Spleen (tissue), 11 donors: ENCODE measurements around the gene CATSPER3. TPM values are rescaled to one million over a fixed set of nuclear protein-coding genes. Genes with fewer than 3 reads are reported as not detected.
A peak's percentile ranks its signal among the peaks of the same experiment; 100 is the strongest.

Experiments used
- DNase-seq: peaks from one replicate; pipeline ENCODE4 v3.0.0-alpha.2; 2020
- H3K27ac ChIP-seq, 8 donors: fragments of 200-600 bp; sonication (generic) in 7 of 8; 1 replicate in 4 of 8; 2 replicates in 4 of 8; pipeline versions ENCODE4 v1.5.0 to v1.8.0; 2016 to 2021; ENCODE audit warnings: inconsistent platforms in 4 of 8, mild to moderate bottlenecking in 4 of 8, moderate library complexity in 1 of 8
- H3K27me3 ChIP-seq, 7 donors: fragments of 200-600 bp; sonication (generic) in 6 of 7; replicated peaks in 1 of 7; 1 replicate in 4 of 7; 2 replicates in 3 of 7; pipeline versions ENCODE4 v1.5.0 to v1.8.0; 2016 to 2021; ENCODE audit warnings: inconsistent platforms in 3 of 7, mild to moderate bottlenecking in 1 of 7
- H3K36me3 ChIP-seq, 6 donors: fragments of 200-600 bp; sonication (generic) in 5 of 6; 1 replicate in 4 of 6; 2 replicates in 2 of 6; pipeline versions ENCODE4 v1.5.0 to v1.8.0; 2016 to 2021; ENCODE audit warnings: inconsistent platforms in 2 of 6
- H3K4me1 ChIP-seq, 6 donors: fragments of 200-600 bp; sonication (generic) in 5 of 6; 1 replicate in 3 of 6; 2 replicates in 3 of 6; pipeline versions ENCODE4 v1.5.0 to v1.8.0; 2016 to 2021; ENCODE audit warnings: inconsistent platforms in 3 of 6
- H3K4me3 ChIP-seq, 8 donors: fragments of 200-600 bp; sonication (generic) in 7 of 8; 1 replicate in 4 of 8; 2 replicates in 4 of 8; pipeline versions ENCODE4 v1.5.0 to v1.8.0; 2016 to 2021; ENCODE audit warnings: inconsistent platforms in 4 of 8, mild to moderate bottlenecking in 4 of 8, moderate library complexity in 2 of 8
- H3K9me3 ChIP-seq, 8 donors: fragments of 200-600 bp; sonication (generic) in 7 of 8; 1 replicate in 4 of 8; 2 replicates in 4 of 8; pipeline versions ENCODE4 v1.5.0 to v1.8.0; 2016 to 2021; ENCODE audit warnings: inconsistent platforms in 4 of 8
- CTCF ChIP-seq, 11 experiments: fragments of 200-600 bp in 7 of 11; fragments of 450-650 bp in 4 of 11; sonication (generic) in 4 of 11; IDR thresholded peaks in 8 of 11; conservative IDR thresholded peaks in 3 of 11; 1 replicate in 7 of 11; 2 replicates in 4 of 11; pipeline versions ENCODE4 v1.4.0 to v1.8.0; 2016 to 2021; ENCODE audit warnings: antibody characterized with exemption in 11 of 11, inconsistent platforms in 4 of 11, mild to moderate bottlenecking in 1 of 11
- POLR2A ChIP-seq, 3 donors: fragments of 450-650 bp; IDR thresholded peaks; one replicate each; pipeline ENCODE4 v1.5.1; 2017; ENCODE audit warnings: antibody characterized with exemption in 3 of 3, mild to moderate bottlenecking in 1 of 3
- POLR2AphosphoS5 ChIP-seq, 3 donors: sonication (generic); formaldehyde crosslinking; IDR thresholded peaks; one replicate each; pipeline ENCODE4 v1.5.1; 2017; ENCODE audit warnings: antibody characterized with exemption in 3 of 3
- WGBS, 5 donors: extraction: QIAGEN DNeasy Blood & Tissue Kit in 3 of 5; methylation state at CpG; one replicate each; pipeline versions ENCODE4 v1.1.5 to v1.1.7; 2013 to 2018; 5-methylcytosine and 5-hydroxymethylcytosine counted together
- intact Hi-C: fragments of 100-400 bp; cut with DNase I; formaldehyde crosslinking; loops from one replicate; pipeline ENCODE4 v1.15.0; 2023; ENCODE audit warnings: low total_unique reads
- polyA plus RNA-seq, 3 donors: library from polyadenylated mRNA; stranded (reverse); fragments of 200-250 nt; gene quantifications; one replicate each; pipeline ENCODE4 v1.2.1, GENCODE V29; 2013
- total RNA-seq, 7 donors: library from RNA; depleted of rRNA in 3 of 7; stranded (reverse); fragments of >200 nt in 3 of 7; fragmentation: NEBNext Ultra II Directional in 4 of 7; extraction: Animal tissue kit (Norgen Biotek cat#: 25700) in 4 of 7; gene quantifications; one replicate each; pipeline versions ENCODE4 v1.1.0 to v1.2.1, GENCODE V29; 2016 to 2021
- donor health status: healthy with polysubstance abuse.
- donor health status: DM: no; HTN: no; CAD: no; lungs with moderate emphysema.
- donor health status: DM: no; HTN: no; CAD: no.
- donor health status: Bipolar disorder and iron deficiency.
- donor health status: healthy.
- donor health status: DM: no; HTN: no; CAD: no.
- donor health status: DM: yes; HTN: yes; CAD: no.

The CATSPER3 gene
- total and polyA plus RNA-seq, 10 donors = 0.35 to 0.89 (median 0.44) TPM; not detected in 3

GRCh38 chr5:135015942-135016341, 48.2 kb downstream of the CATSPER3 start:
- peak; percentile 54 for DNase-seq
- no peaks in the 10 kb centered on the region for H3K36me3 ChIP-seq
- no peaks in the 10 kb centered on the region for H3K27me3 ChIP-seq
- intact Hi-C loops = no loop called here
- H3K27ac ChIP-seq = no peak overlapping the region
- H3K4me1 ChIP-seq = no peaks in the 10 kb centered on the region
- TF ChIP-seq CTCF (IDR thresholded peaks at IDR 0.05 in 8 of 11, conservative IDR thresholded peaks at IDR 0.05 in 3 of 11) (no peak), POLR2AphosphoS5 (IDR thresholded peaks at IDR 0.05) (no peak), POLR2A (IDR thresholded peaks at IDR 0.05) (no peak)
- 84 to 94% (median 92%) methylated on average over 6 of the region's 6 CpGs for WGBS, 5 donors
- H3K4me3 ChIP-seq = no peak overlapping the region
- no peaks in the 10 kb centered on the region for H3K9me3 ChIP-seq

GRCh38 chr5:135016861-135017290, 49.2 kb downstream of the CATSPER3 start:
- no peaks in the 10 kb centered on the region for H3K9me3 ChIP-seq
- no peak overlapping the region for H3K4me3 ChIP-seq
- no peak overlapping the region for H3K27ac ChIP-seq
- DNase-seq = peak; percentile 81
- H3K4me1 ChIP-seq = no peaks in the 10 kb centered on the region
- no peaks in the 10 kb centered on the region for H3K27me3 ChIP-seq
- no peaks in the 10 kb centered on the region for H3K36me3 ChIP-seq
- no peak for TF ChIP-seq CTCF (IDR thresholded peaks at IDR 0.05 in 8 of 11, conservative IDR thresholded peaks at IDR 0.05 in 3 of 11)
- TF ChIP-seq POLR2AphosphoS5 (IDR thresholded peaks at IDR 0.05) = peak; percentile 63 to 79 (median 74)
- WGBS, 5 donors = 75 to 81% (median 77%) methylated on average over 11 of the region's 11 CpGs
- intact Hi-C loops = no loop called here

GRCh38 chr5:135018457-135018856, 50.8 kb downstream of the CATSPER3 start:
- Histone ChIP-seq H3K36me3 (no peaks in the 10 kb centered on the region), H3K27me3 (no peaks in the 10 kb centered on the region), H3K9me3 (no peaks in the 10 kb centered on the region), H3K4me3 (no peak overlapping the region), H3K4me1 (no peaks in the 10 kb centered on the region), H3K27ac (no peak overlapping the region)
- TF ChIP-seq POLR2A (IDR thresholded peaks at IDR 0.05) (no peak), CTCF (IDR thresholded peaks at IDR 0.05 in 8 of 11, conservative IDR thresholded peaks at IDR 0.05 in 3 of 11) (no peak), POLR2AphosphoS5 (IDR thresholded peaks at IDR 0.05) (no peak)
- intact Hi-C loops = no loop called here
- 81 to 99% (median 92%) methylated on average over 4 of the region's 4 CpGs for WGBS, 5 donors
- no peak for DNase-seq

- Histone ChIP-seq H3K27ac (no peak overlapping the region), H3K4me3 (no peak overlapping the region), H3K4me1 (no peaks in the 10 kb centered on the region), H3K9me3 (no peaks in the 10 kb centered on the region), H3K36me3 (no peaks in the 10 kb centered on the region), H3K27me3 (peaks cover 0 to 5% (median 0%) of the 10 kb centered on the region in 7 donors)
- DNase-seq = peak; percentile 58
- TF ChIP-seq POLR2A (IDR thresholded peaks at IDR 0.05) (no peak), CTCF (IDR thresholded peaks at IDR 0.05 in 8 of 11, conservative IDR thresholded peaks at IDR 0.05 in 3 of 11) (no peak), POLR2AphosphoS5 (IDR thresholded peaks at IDR 0.05) (no peak)
- intact Hi-C loops = no loop called here
- 80 to 97% (median 86%) methylated on average over 5 of the region's 5 CpGs for WGBS, 5 donors
Measured at GRCh38 chr5:135019314-135019713, 51.6 kb downstream of the CATSPER3 start.
